ENCODE measurements around the gene AOPEP. TPM values are rescaled to one million over a fixed set of nuclear protein-coding genes. Genes with fewer than 3 reads are reported as not detected.

AOPEP gene
- total RNA-seq, 1 experiment from 2014 or later = 32.4 TPM

GRCh38 chr9:94922098-94922607 lies 195.7 kb downstream of the AOPEP start:
- Mint-ChIP-seq H3K27me3 (ENCODE audit: insufficient read depth, unreplicated experiment) (no peaks in the 10 kb centered on the region), H3K4me1 (ENCODE audit: insufficient read depth, unreplicated experiment) (peaks cover 75% of the 10 kb centered on the region), H3K36me3 (ENCODE audit: insufficient read depth, unreplicated experiment) (peaks cover 6% of the 10 kb centered on the region), H3K9me3 (ENCODE audit: unreplicated experiment) (no peaks in the 10 kb centered on the region), H3K27ac (ENCODE audit: low read depth, unreplicated experiment) (peak overlapping the region; percentile 85), H3K4me3 (ENCODE audit: unreplicated experiment) (peak overlapping the region; percentile 43)
- DNase-seq (ENCODE audit: unreplicated experiment) = peak; percentile 82
- BruUV-seq (replicated peaks) = no TSS peak
- ChIA-PET CTCF (interaction anchor here (0.6 to 1.2 kb wide), 4 partner anchors 55 to 138 kb away, joined by 3 to 6 read pairs (median 3); no protein-coding TSS in a partner anchor), POLR2A (interaction anchor here (0.7 to 8.2 kb wide), 17 partner anchors 8 to 138 kb away, joined by 3 to 80 read pairs (median 8); no protein-coding TSS in a partner anchor)
- intact Hi-C loops (cut with micrococcal nuclease) = loop anchor here (2.0 to 5.0 kb wide), 3 partner anchors 55 to 117 kb away; no protein-coding TSS in a partner anchor
- TF ChIP-seq, protein P1, sequence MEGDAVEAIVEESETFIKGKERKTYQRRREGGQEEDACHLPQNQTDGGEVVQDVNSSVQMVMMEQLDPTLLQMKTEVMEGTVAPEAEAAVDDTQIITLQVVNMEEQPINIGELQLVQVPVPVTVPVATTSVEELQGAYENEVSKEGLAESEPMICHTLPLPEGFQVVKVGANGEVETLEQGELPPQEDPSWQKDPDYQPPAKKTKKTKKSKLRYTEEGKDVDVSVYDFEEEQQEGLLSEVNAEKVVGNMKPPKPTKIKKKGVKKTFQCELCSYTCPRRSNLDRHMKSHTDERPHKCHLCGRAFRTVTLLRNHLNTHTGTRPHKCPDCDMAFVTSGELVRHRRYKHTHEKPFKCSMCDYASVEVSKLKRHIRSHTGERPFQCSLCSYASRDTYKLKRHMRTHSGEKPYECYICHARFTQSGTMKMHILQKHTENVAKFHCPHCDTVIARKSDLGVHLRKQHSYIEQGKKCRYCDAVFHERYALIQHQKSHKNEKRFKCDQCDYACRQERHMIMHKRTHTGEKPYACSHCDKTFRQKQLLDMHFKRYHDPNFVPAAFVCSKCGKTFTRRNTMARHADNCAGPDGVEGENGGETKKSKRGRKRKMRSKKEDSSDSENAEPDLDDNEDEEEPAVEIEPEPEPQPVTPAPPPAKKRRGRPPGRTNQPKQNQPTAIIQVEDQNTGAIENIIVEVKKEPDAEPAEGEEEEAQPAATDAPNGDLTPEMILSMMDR (IDR thresholded peaks at IDR 0.05; ENCODE audit: unreplicated experiment) = no peak

DNA sequence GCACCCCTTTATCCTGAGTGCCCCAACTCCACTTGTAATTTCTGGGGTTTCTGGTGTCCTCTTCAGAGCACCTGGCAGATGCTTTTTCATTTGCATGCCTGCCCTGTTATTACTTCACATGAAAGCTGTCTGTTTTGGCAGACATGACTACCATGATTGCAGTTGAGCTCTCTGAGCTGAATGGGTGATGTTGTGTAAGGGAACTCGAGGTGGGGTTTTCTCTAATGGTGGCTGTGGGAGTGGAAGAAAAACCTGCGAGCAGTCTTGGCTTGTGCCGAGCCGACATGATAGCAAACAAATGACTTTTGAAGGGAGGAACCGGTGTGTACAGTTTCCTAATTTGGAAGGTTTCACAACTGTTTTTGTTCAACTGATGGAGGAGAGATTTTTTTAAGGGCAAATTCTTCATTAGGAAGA lies 196.2 kb downstream of the AOPEP start:
- Mint-ChIP-seq H3K27ac (ENCODE audit: low read depth, unreplicated experiment) (peak overlapping the region; percentile 85), H3K36me3 (ENCODE audit: insufficient read depth, unreplicated experiment) (peaks cover 6% of the 10 kb centered on the region), H3K4me1 (ENCODE audit: insufficient read depth, unreplicated experiment) (peaks cover 74% of the 10 kb centered on the region), H3K27me3 (ENCODE audit: insufficient read depth, unreplicated experiment) (no peaks in the 10 kb centered on the region), H3K9me3 (ENCODE audit: unreplicated experiment) (no peaks in the 10 kb centered on the region), H3K4me3 (ENCODE audit: unreplicated experiment) (peak overlapping the region; percentile 43)
- ChIA-PET CTCF (interaction anchor here (0.6 to 1.2 kb wide), 6 partner anchors 8 to 139 kb away, joined by 3 to 6 read pairs (median 3); no protein-coding TSS in a partner anchor), POLR2A (interaction anchor here (0.6 to 8.2 kb wide), 16 partner anchors 9 to 139 kb away, joined by 3 to 80 read pairs (median 10); no protein-coding TSS in a partner anchor)
- peak; percentile 78 for DNase-seq (ENCODE audit: unreplicated experiment)
- TF ChIP-seq, protein P1 (IDR thresholded peaks at IDR 0.05; ENCODE audit: unreplicated experiment) = no peak
- no TSS peak for BruUV-seq (replicated peaks)
- intact Hi-C loops (cut with micrococcal nuclease) = loop anchor here (2.0 to 5.0 kb wide), 3 partner anchors 55 to 118 kb away; no protein-coding TSS in a partner anchor

DNA sequence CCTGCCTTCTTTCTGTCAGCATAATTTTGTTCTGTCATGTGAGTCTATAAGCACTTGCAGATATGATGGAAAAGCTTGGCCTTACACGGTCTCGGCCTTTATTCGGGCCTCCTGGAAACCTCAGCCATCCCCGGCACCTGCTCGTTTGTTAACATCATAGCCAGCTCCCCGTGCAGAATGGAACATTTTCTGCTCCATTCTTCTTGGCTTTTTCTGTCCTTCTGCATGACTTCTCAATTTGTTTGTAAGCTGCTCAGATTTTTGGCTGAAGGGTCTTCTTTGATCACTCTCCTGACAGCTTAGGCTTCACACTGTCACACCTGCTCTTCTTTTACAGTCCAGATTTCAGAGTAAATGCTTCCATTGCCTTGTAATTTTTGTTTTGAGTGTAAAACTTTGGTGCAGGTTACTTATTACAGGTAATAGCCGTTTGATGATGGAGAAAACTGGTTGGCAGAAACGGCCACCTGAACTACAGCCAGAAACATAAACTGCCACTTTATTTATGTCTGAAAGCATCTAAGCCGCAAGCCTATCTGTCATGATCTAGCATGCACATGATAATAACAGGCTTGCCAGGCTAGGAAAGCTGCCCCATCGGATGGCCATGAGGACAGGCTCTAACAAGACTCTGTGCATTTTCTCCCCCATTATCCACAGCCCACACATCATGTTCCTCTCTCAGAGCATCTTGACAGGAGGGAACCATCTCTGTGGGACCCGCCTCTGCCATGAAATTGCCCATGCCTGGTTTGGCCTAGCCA lies 197.0 kb downstream of the AOPEP start:
- Mint-ChIP-seq H3K9me3 (ENCODE audit: unreplicated experiment) (no peaks in the 10 kb centered on the region), H3K36me3 (ENCODE audit: insufficient read depth, unreplicated experiment) (peaks cover 6% of the 10 kb centered on the region), H3K4me3 (ENCODE audit: unreplicated experiment) (peak overlapping the region; percentile 23), H3K4me1 (ENCODE audit: insufficient read depth, unreplicated experiment) (peaks cover 74% of the 10 kb centered on the region), H3K27me3 (ENCODE audit: insufficient read depth, unreplicated experiment) (no peaks in the 10 kb centered on the region), H3K27ac (ENCODE audit: low read depth, unreplicated experiment) (peak overlapping the region; percentile 85)
- no peak for DNase-seq (ENCODE audit: unreplicated experiment)
- POLR2A ChIA-PET = interaction anchor here (0.7 to 8.2 kb wide), 13 partner anchors 10 to 140 kb away, joined by 3 to 80 read pairs (median 12); no protein-coding TSS in a partner anchor
- CTCF ChIA-PET = interaction anchor here (0.6 to 3.4 kb wide), 6 partner anchors 9 to 140 kb away, joined by 3 to 8 read pairs (median 4); no protein-coding TSS in a partner anchor
- intact Hi-C loops (cut with micrococcal nuclease) = loop anchor here (2.0 to 5.0 kb wide), 3 partner anchors 56 to 119 kb away; no protein-coding TSS in a partner anchor
- no TSS peak for BruUV-seq (replicated peaks)
- TF ChIP-seq, protein P1 (IDR thresholded peaks at IDR 0.05; ENCODE audit: unreplicated experiment) = no peak

Measured in MCF 10A (cell line).